LNCaP clone FGC (cell line): ENCODE data around the gene CAPN3.

Experiments used
- DNase-seq: peaks from one replicate; pipeline ENCODE4 v3.0.0-alpha.2; 2011; ENCODE audit warnings: low read depth
- H3K4me3 ChIP-seq: 2 replicates; pipeline ENCODE4 v1.5.1; 2011; ENCODE audit warnings: mild to moderate bottlenecking, low read depth, low read length, control low read depth
- CTCF ChIP-seq: IDR thresholded peaks from 2 replicates; pipeline ENCODE4 v1.5.1; 2012; ENCODE audit warnings: mild to moderate bottlenecking; ENCODE audit not compliant: control insufficient read depth, insufficient read depth; ENCODE audit errors: extremely low read depth

The CAPN3 gene

GRCh38 chr15:42344763-42345162, 14.5 kb upstream of the CAPN3 start:
- no peak for DNase-seq
- TF ChIP-seq CTCF: no peak
- H3K4me3 ChIP-seq: no peak overlapping the region

DNA sequence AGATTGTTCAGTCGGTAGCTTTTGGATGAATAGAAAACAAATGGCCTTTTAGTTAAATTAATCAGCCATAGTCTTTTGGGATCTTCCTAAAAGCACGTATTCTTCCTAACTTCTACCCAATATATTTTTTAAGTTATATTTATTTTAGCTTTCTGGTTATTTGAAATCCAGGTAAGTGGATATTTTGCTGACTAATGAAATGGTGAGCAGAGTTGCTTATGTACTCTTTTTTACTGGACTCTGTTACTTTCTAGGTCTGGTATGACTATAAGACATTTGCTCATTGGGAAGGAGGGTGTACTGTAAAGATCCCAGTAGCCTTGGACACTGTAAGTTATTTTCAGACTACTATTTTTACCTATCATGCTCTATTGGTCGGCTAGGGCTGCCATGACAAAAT, 13.8 kb upstream of the CAPN3 start:
- TF ChIP-seq CTCF: no peak
- no peak overlapping the region for H3K4me3 ChIP-seq
- no peak for DNase-seq

- TF ChIP-seq CTCF: no peak
- no peak overlapping the region for H3K4me3 ChIP-seq
- DNase-seq: no peak
Observed at GRCh38 chr15:42348083-42348482, 11.2 kb upstream of the CAPN3 start.

DNA sequence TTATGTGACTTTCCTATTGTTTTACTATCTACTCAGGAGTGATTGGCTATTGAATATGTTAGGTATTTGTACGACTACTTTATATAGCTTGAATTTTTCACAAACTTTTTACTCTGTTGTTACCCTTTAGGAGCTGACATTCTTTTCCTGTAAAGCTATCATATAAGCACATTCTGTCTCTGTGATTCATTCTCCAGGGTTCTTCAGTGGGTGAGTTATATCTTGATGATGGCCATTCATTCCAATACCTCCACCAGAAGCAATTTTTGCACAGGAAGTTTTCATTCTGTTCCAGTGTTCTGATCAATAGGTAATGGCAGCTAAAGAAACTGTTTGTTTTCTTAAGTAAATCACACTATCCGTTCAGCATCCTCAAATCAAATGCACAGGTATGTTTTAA, 10.1 kb upstream of the CAPN3 start:
- no peak overlapping the region for H3K4me3 ChIP-seq
- DNase-seq: no peak

DNA sequence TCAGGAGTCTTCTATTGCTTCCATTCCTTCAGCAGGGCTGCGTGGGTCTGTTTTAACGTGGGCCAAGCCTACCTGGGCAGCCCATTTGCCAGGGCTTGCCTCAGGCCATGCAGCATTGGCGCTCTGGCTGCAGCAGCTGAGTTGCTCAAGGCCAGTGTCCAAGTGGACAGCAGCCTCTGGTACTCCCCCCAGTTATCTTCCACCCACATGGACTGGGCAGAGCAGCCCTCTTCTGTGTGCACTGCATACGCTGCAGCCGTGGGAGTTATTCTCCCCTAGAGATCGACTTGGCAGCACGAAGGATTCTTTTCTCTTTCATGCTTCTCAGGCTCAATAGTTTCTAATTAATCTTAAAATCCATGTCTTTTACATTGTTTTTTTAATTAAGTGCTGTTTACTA, 6.9 kb upstream of the CAPN3 start:
- TF ChIP-seq CTCF: no peak
- no peak overlapping the region for H3K4me3 ChIP-seq
- no peak for DNase-seq

More for the DNA sequence above, 10.1 kb upstream of the CAPN3 start:
- TF ChIP-seq CTCF: no peak

DNA sequence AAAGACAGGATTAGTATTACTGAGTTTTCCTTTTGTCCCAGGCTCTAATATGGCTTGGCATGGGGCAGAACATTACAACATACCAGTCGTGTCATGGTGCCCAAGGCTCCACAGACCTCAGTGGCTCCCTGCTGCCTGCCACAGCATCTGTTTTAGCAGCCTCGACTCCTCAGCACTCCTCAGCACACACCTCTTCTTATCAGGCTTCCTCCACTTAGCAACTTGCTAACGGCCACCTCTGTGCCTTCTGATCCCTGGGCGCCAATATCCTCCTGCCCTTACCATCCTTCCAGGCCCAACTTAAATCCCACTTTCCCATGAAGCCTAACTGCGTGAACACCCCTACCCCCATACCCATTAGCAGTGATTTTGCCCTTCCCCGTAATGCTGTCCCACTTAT, 6.2 kb upstream of the CAPN3 start:
- DNase-seq: no peak
- no peak overlapping the region for H3K4me3 ChIP-seq
- no peak for TF ChIP-seq CTCF

DNA sequence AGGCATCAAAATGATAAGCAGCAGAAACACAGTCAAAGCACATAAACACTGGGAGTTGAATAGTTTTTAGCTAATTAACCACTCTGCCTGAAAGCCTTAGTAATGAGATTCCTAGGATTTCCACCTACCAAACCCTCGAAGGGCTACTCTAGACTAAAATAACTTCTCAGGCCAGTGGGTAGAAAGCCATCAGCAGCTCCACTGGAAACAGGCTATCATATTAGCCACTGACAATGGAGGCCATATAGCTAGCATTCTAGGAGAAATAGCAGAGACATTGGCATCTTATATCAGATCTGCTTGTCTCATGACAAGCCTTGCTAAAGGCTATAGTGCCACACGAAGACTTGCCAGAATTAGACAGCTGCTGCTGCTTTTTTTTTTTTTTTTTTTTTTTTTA, 4.5 kb upstream of the CAPN3 start:
- DNase-seq: no peak
- TF ChIP-seq CTCF: no peak

More for the DNA sequence above, 4.5 kb upstream of the CAPN3 start:
- no peak overlapping the region for H3K4me3 ChIP-seq
